Activated T-helper 2 cell treated with anti-CD3 and anti-CD28 coated beads, Interferon-gamma antibody, Interleukin-2, Interleukin-4, amounts not matched to agents 10 μg/mL and 5 μg/mL and 100 μg/mL, durations not matched to agents 14 hours and 24 hours and 36 hours (primary cell): ENCODE data around the gene BEND3. TPM values are rescaled to one million over a fixed set of nuclear protein-coding genes. Genes with fewer than 3 reads are reported as not detected.
"Not testable (repeated sequence)": the region's sequence is repeated elsewhere in the genome, so short reads cannot be mapped to it uniquely, and the experiment has no call there.

Experiments
- DNase-seq: peaks from one replicate; pipeline ENCODE4 v3.0.0; 2021; ENCODE audit warnings: low spot score
- H3K27ac Mint-ChIP-seq: one replicate; pipeline ENCODE4 v1.8.0; 2021; ENCODE audit warnings: mixed read lengths
- H3K27me3 Mint-ChIP-seq: one replicate; pipeline ENCODE4 v1.8.0; 2021; ENCODE audit warnings: low read depth, mixed read lengths
- H3K36me3 Mint-ChIP-seq: one replicate; pipeline ENCODE4 v1.8.0; 2021; ENCODE audit warnings: low read depth, mixed read lengths
- H3K4me1 Mint-ChIP-seq: one replicate; pipeline ENCODE4 v1.8.0; 2021; ENCODE audit warnings: low read depth, mixed read lengths
- H3K4me3 Mint-ChIP-seq: one replicate; pipeline ENCODE4 v1.8.0; 2021; ENCODE audit warnings: low read depth, mild to moderate bottlenecking, moderate library complexity, mixed read lengths
- H3K9me3 Mint-ChIP-seq: one replicate; pipeline ENCODE4 v1.8.0; 2021; ENCODE audit warnings: mixed read lengths
- intact Hi-C: fragments of 100-400 bp; cut with micrococcal nuclease; formaldehyde crosslinking; loops from one replicate; pipeline ENCODE4 v1.15.1; 2023
- total RNA-seq: library from RNA; stranded (reverse); gene quantifications from 2 replicates; pipeline ENCODE4 v1.2.3, GENCODE V29; 2022

The BEND3 gene
- 15.2 and 15.9 TPM in 2 replicates for total RNA-seq

DNA sequence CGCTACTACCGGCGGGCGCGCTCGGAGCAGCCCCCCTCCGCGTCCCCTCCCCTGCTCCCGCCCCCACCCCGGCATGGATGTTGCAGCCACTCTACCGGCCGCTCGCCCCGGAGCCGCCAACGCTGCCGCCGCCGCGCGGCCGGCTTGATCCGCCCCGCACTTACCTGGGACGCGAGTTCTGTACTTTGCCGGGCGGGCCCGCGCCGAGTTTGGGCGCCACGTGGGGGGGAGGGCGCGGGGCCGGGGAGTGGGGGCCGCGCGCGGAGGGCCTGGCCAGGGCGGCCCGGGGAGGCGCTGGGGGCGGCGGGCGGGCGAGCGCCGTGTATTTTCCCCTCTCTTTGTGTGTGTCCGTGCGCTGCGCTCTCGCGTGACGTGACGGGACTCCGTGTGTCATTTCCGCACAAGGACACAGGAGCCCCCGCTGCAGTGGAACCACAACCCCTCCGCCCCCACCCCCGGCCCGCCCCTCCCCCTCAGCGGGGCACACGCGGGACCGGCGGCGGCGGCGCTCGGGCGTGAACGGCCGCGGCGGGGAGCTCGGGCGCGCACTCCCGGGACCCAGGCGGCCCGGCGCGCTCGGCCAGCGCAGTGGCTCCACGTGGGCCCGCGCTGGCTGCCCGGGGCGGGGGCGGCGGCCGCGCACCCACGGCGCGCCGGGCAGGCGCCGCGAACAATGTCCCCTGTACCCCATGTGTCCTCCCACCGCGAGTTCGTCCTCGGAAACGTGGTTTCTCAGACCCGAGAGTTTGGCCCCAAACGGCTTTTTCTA lies at the start of gene BEND3:
Gene BEND3 (minus strand): TSS at position 590 of the 769 bp plus-strand sequence. CDS start 16,230 bp downstream, outside the sequence.
- H3K36me3 Mint-ChIP-seq: peaks cover 2% of the 10 kb centered on the region
- no peaks in the 10 kb centered on the region for H3K9me3 Mint-ChIP-seq
- DNase-seq: peak; percentile 25
- intact Hi-C loops: loop anchor here (1.0 to 10.0 kb wide), 6 partner anchors 33 to 600 kb away; partner anchors contain the start of genes MTRES1 and PDSS2
- peak within 1 kb of the TSS; percentile 80 for H3K4me3 Mint-ChIP-seq
- peaks cover 21% of the 10 kb centered on the region for H3K4me1 Mint-ChIP-seq
- peaks cover 5% of the 10 kb centered on the region for H3K27me3 Mint-ChIP-seq
- H3K27ac Mint-ChIP-seq: peak within 1 kb of the TSS; percentile 80

- H3K27ac Mint-ChIP-seq, H3K4me3 Mint-ChIP-seq, H3K36me3 Mint-ChIP-seq, H3K27me3 Mint-ChIP-seq, H3K9me3 Mint-ChIP-seq, DNase-seq, H3K4me1 Mint-ChIP-seq, intact Hi-C loops: not testable (repeated sequence)
Measured at GRCh38 chr6:107164299-107164698, 49.0 kb upstream of the BEND3 start.

GRCh38 chr6:107161521-107161920 lies 46.2 kb upstream of the BEND3 start:
- Mint-ChIP-seq H3K9me3 (no peaks in the 10 kb centered on the region), H3K27ac (no peak overlapping the region), H3K4me1 (no peaks in the 10 kb centered on the region), H3K4me3 (no peak overlapping the region), H3K27me3 (no peaks in the 10 kb centered on the region), H3K36me3 (no peaks in the 10 kb centered on the region)
- DNase-seq: no peak
- intact Hi-C loops: no loop called here

DNA sequence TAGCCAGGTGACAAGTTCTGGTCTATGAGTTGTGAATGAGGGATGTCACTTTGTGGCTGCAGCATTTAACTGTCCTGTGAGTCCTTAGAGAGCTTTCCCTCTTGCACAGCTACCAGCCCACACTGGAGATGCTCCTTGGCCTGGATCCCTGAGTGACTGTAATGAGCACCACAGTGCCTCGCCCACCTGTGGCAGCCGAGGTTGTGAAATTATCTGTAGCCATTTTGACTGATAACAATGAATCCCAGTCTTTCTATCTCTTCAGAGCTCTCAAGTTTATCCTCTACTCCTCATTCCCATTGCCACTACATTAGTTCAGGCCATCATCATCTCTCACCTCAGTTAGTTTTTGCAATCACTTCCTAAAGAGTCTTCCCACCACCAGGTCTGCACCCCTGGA lies 41.3 kb upstream of the BEND3 start:
- Mint-ChIP-seq H3K4me1 (no peaks in the 10 kb centered on the region), H3K27ac (no peak overlapping the region), H3K27me3 (no peaks in the 10 kb centered on the region), H3K9me3 (no peaks in the 10 kb centered on the region), H3K4me3 (no peak overlapping the region), H3K36me3 (no peaks in the 10 kb centered on the region)
- intact Hi-C loops: no loop called here
- DNase-seq: no peak

- Mint-ChIP-seq H3K27ac (no peak overlapping the region), H3K36me3 (no peaks in the 10 kb centered on the region), H3K9me3 (no peaks in the 10 kb centered on the region), H3K4me1 (no peaks in the 10 kb centered on the region), H3K4me3 (no peak overlapping the region), H3K27me3 (no peaks in the 10 kb centered on the region)
- DNase-seq: no peak
- intact Hi-C loops: no loop called here
Measured at GRCh38 chr6:107154801-107155160, 39.5 kb upstream of the BEND3 start.

- no peak overlapping the region for H3K27ac Mint-ChIP-seq
- no peaks in the 10 kb centered on the region for H3K27me3 Mint-ChIP-seq
- H3K9me3 Mint-ChIP-seq: no peaks in the 10 kb centered on the region
- intact Hi-C loops: no loop called here
- H3K36me3 Mint-ChIP-seq: no peaks in the 10 kb centered on the region
- DNase-seq: no peak
- no peaks in the 10 kb centered on the region for H3K4me1 Mint-ChIP-seq
- H3K4me3 Mint-ChIP-seq: no peak overlapping the region
Measured at GRCh38 chr6:107154131-107154800, 39.0 kb upstream of the BEND3 start.

GRCh38 chr6:107152638-107153430 lies 37.5 kb upstream of the BEND3 start:
- intact Hi-C loops: no loop called here
- Mint-ChIP-seq H3K9me3 (no peaks in the 10 kb centered on the region), H3K36me3 (no peaks in the 10 kb centered on the region), H3K4me3 (no peak overlapping the region), H3K27ac (no peak overlapping the region), H3K4me1 (no peaks in the 10 kb centered on the region), H3K27me3 (no peaks in the 10 kb centered on the region)
- DNase-seq: no peak

- DNase-seq: no peak
- intact Hi-C loops: no loop called here
- Mint-ChIP-seq H3K9me3 (no peaks in the 10 kb centered on the region), H3K36me3 (no peaks in the 10 kb centered on the region), H3K27me3 (no peaks in the 10 kb centered on the region), H3K4me1 (no peaks in the 10 kb centered on the region), H3K27ac (no peak overlapping the region), H3K4me3 (no peak overlapping the region)
Measured at GRCh38 chr6:107144666-107145065, 29.4 kb upstream of the BEND3 start.

DNA sequence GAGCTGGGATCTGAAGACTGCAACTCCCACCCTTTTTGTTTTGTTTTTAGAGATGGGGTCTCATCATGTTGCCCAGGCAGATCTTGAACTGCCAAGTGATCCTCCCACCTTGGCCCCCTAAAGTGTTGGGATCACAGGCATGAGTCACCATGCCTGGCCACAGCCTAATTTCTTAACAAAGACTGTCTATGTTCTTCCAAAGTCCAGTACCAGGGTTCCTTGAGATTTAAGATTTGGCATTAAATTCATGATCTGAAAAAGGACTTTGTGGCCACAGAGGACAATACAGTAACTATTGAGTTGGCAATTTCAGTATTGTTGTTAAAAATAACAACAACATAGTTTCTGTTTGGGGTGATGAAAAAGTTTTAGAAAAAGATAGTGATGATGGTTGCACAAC lies 28.7 kb upstream of the BEND3 start:
- no peaks in the 10 kb centered on the region for H3K27me3 Mint-ChIP-seq
- H3K36me3 Mint-ChIP-seq: no peaks in the 10 kb centered on the region
- no peak overlapping the region for H3K4me3 Mint-ChIP-seq
- no peak overlapping the region for H3K27ac Mint-ChIP-seq
- intact Hi-C loops: no loop called here
- H3K4me1 Mint-ChIP-seq: no peaks in the 10 kb centered on the region
- no peaks in the 10 kb centered on the region for H3K9me3 Mint-ChIP-seq
- DNase-seq: no peak

GRCh38 chr6:107140581-107140980 lies 25.3 kb upstream of the BEND3 start:
- no peak for DNase-seq
- Mint-ChIP-seq H3K36me3 (no peaks in the 10 kb centered on the region), H3K9me3 (no peaks in the 10 kb centered on the region), H3K27ac (no peak overlapping the region), H3K4me3 (no peak overlapping the region), H3K4me1 (no peaks in the 10 kb centered on the region), H3K27me3 (no peaks in the 10 kb centered on the region)
- intact Hi-C loops: no loop called here

GRCh38 chr6:107136324-107136723 lies 21.0 kb upstream of the BEND3 start:
- H3K27ac Mint-ChIP-seq, DNase-seq, H3K9me3 Mint-ChIP-seq, H3K36me3 Mint-ChIP-seq, H3K27me3 Mint-ChIP-seq, H3K4me3 Mint-ChIP-seq, H3K4me1 Mint-ChIP-seq, intact Hi-C loops: not testable (repeated sequence)

- DNase-seq, H3K4me3 Mint-ChIP-seq, H3K36me3 Mint-ChIP-seq, H3K4me1 Mint-ChIP-seq, intact Hi-C loops, H3K9me3 Mint-ChIP-seq, H3K27ac Mint-ChIP-seq, H3K27me3 Mint-ChIP-seq: not testable (repeated sequence)
Measured at GRCh38 chr6:107135048-107135680, 19.8 kb upstream of the BEND3 start.
